Colonic mucosa (tissue), 4 donors: Measurements from ENCODE around the gene TP53BP2. TPM values are rescaled to one million over a fixed set of nuclear protein-coding genes. Genes with fewer than 3 reads are reported as not detected.

Source experiments
- DNase-seq: peaks from one replicate; pipeline ENCODE4 v3.0.0-alpha.2; 2020
- H3K27ac ChIP-seq: fragments of 200-600 bp; one replicate; pipeline ENCODE4 v1.8.0; 2021
- H3K27me3 ChIP-seq: fragments of 200-600 bp; one replicate; pipeline ENCODE4 v1.8.0; 2021
- H3K36me3 ChIP-seq: fragments of 200-600 bp; one replicate; pipeline ENCODE4 v1.8.0; 2021
- H3K4me1 ChIP-seq: fragments of 200-600 bp; one replicate; pipeline ENCODE4 v1.8.0; 2021; ENCODE audit warnings: mild to moderate bottlenecking
- H3K4me3 ChIP-seq: fragments of 200-600 bp; one replicate; pipeline ENCODE4 v1.8.0; 2021
- H3K9ac ChIP-seq, 2 donors: one replicate each; pipeline ENCODE4 v1.7.0; 2013; ENCODE audit warnings: control low read depth in 2 of 2, low read depth in 2 of 2, low read length in 2 of 2
- H3K9me3 ChIP-seq: fragments of 200-600 bp; one replicate; pipeline ENCODE4 v1.8.0; 2021
- intact Hi-C: fragments of 100-400 bp; cut with DNase I; formaldehyde crosslinking; loops from one replicate; pipeline ENCODE4 v1.14.1; 2022
- total RNA-seq, 2 donors: library from RNA; stranded (reverse); fragmentation: NEBNext Ultra II Directional in 1 of 2; extraction: Animal tissue kit (Norgen Biotek cat#: 25700) in 1 of 2; gene quantifications; one replicate each; pipeline ENCODE4 v1.2.1, GENCODE V29; 2021
- TF ChIP-seq, protein P1 (sequence below): fragments of 200-600 bp; IDR thresholded peaks from one replicate; pipeline ENCODE4 v1.8.0; 2022; ENCODE audit warnings: antibody characterized with exemption, mild to moderate bottlenecking
- donor health status: healthy.
- donor health status: DM: no; HTN: no; CAD: no.
- donor health status: DM: no; HTN: no; CAD: no.

TP53BP2 gene
- total RNA-seq, 2 donors from 2014 or later = 28.8 to 39.6 TPM

- Histone ChIP-seq H3K27ac (peak overlapping the region; percentile 42), H3K4me3 (no peak overlapping the region), H3K9me3 (no peaks in the 10 kb centered on the region), H3K9ac (peak overlapping the region in 1 of 2 donors; percentile 69), H3K4me1 (peaks cover 53% of the 10 kb centered on the region), H3K36me3 (no peaks in the 10 kb centered on the region), H3K27me3 (no peaks in the 10 kb centered on the region)
- no peak for DNase-seq
- intact Hi-C loops = no loop called here
- TF ChIP-seq, protein P1, sequence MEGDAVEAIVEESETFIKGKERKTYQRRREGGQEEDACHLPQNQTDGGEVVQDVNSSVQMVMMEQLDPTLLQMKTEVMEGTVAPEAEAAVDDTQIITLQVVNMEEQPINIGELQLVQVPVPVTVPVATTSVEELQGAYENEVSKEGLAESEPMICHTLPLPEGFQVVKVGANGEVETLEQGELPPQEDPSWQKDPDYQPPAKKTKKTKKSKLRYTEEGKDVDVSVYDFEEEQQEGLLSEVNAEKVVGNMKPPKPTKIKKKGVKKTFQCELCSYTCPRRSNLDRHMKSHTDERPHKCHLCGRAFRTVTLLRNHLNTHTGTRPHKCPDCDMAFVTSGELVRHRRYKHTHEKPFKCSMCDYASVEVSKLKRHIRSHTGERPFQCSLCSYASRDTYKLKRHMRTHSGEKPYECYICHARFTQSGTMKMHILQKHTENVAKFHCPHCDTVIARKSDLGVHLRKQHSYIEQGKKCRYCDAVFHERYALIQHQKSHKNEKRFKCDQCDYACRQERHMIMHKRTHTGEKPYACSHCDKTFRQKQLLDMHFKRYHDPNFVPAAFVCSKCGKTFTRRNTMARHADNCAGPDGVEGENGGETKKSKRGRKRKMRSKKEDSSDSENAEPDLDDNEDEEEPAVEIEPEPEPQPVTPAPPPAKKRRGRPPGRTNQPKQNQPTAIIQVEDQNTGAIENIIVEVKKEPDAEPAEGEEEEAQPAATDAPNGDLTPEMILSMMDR = no peak
Observed at GRCh38 chr1:223733898-223734852, 111.6 kb downstream of the TP53BP2 start.

- H3K9me3 ChIP-seq = no peaks in the 10 kb centered on the region
- peaks cover 43% of the 10 kb centered on the region for H3K4me1 ChIP-seq
- H3K36me3 ChIP-seq = no peaks in the 10 kb centered on the region
- DNase-seq = no peak
- intact Hi-C loops = no loop called here
- H3K9ac ChIP-seq = peak overlapping the region in 1 of 2 donors; percentile 69
- H3K4me3 ChIP-seq = no peak overlapping the region
- TF ChIP-seq, protein P1 = no peak
- no peaks in the 10 kb centered on the region for H3K27me3 ChIP-seq
- H3K27ac ChIP-seq = peak overlapping the region; percentile 42
Observed at GRCh38 chr1:223732993-223733798, 112.6 kb downstream of the TP53BP2 start.

- Histone ChIP-seq H3K36me3 (no peaks in the 10 kb centered on the region), H3K4me1 (peaks cover 39% of the 10 kb centered on the region), H3K9me3 (no peaks in the 10 kb centered on the region), H3K27ac (peak overlapping the region; percentile 42), H3K27me3 (no peaks in the 10 kb centered on the region), H3K9ac (peak overlapping the region; percentile 48 to 59), H3K4me3 (no peak overlapping the region)
- intact Hi-C loops = no loop called here
- peak; percentile 49 for DNase-seq
- TF ChIP-seq, protein P1 = no peak
Observed at GRCh38 chr1:223731133-223731770, 114.5 kb downstream of the TP53BP2 start.

DNA sequence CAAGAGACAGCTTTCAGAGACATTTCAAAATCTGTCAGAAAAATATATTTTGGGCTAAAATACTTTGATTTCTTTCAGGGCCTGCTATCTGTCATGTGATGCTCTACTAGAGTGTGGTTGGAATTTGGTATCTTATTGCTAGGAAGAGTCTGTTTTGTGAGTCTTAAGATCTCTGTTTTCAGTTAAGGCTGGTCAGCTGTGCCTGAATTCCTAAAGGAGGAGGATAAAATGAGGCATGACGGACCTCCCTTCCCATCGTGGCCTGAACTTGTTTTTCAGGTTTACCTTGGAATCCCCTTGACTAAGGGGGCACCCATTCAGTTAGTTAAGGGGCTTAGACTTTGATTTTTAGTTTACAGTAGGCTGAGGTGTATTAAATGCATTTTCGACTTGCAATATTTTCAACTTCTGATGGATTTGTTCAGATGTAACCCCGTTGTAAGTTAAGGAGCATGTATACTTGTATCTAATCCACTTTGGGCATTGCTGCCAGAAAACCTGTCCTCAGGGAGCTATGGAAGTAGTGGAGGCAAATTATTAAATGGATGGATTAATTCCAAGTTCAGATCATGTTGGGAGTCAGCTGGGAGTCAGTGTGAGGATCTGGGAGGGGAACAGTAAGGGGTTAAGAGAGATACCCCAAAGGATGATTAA lies 115.1 kb downstream of the TP53BP2 start:
- DNase-seq = no peak
- H3K4me3 ChIP-seq = no peak overlapping the region
- intact Hi-C loops = no loop called here
- no peaks in the 10 kb centered on the region for H3K9me3 ChIP-seq
- peaks cover 2% of the 10 kb centered on the region for H3K36me3 ChIP-seq
- H3K27ac ChIP-seq = peak overlapping the region; percentile 42
- no peaks in the 10 kb centered on the region for H3K27me3 ChIP-seq
- H3K9ac ChIP-seq = peak overlapping the region in 1 of 2 donors; percentile 59
- TF ChIP-seq, protein P1 = no peak
- peaks cover 42% of the 10 kb centered on the region for H3K4me1 ChIP-seq
